Left colon (tissue), 2 donors: ENCODE results near the gene VSTM2B. TPM values are rescaled to one million over a fixed set of nuclear protein-coding genes. Genes with fewer than 3 reads are reported as not detected.
"Not testable (repeated sequence)": the region's sequence is repeated elsewhere in the genome, so short reads cannot be mapped to it uniquely, and the experiment has no call there.

ENCODE experiments used
- ATAC-seq: fragments of 200-7000 bp; cut with Tn5 transposase; one replicate; pipeline ENCODE4 v1.9.1; 2020; ENCODE audit warnings: mild to moderate bottlenecking, moderate library complexity
- DNase-seq, 2 donors: peaks; one replicate each; pipeline ENCODE4 v3.0.0-alpha.2; 2020
- intact Hi-C, 2 donors: fragments of 100-400 bp; cut with DNase I in 1 of 2; cut with micrococcal nuclease in 1 of 2; formaldehyde crosslinking; loops; one replicate each; pipeline versions ENCODE4 v1.11.2 to v1.14.0; 2022; cut with DNase I, micrococcal nuclease
- total RNA-seq, 2 donors: library from RNA; stranded (reverse); fragmentation: NEBNext Ultra II Directional; extraction: Animal tissue kit (Norgen Biotek cat#: 25700); gene quantifications; one replicate each; pipeline ENCODE4 v1.2.1, GENCODE V29; 2021
- donor health status: DM: no; HTN: no; CAD: no.
- donor health status: DM: yes; HTN: yes; CAD: no.

VSTM2B gene
- total RNA-seq, 2 donors from 2014 or later, result not detected

DNA sequence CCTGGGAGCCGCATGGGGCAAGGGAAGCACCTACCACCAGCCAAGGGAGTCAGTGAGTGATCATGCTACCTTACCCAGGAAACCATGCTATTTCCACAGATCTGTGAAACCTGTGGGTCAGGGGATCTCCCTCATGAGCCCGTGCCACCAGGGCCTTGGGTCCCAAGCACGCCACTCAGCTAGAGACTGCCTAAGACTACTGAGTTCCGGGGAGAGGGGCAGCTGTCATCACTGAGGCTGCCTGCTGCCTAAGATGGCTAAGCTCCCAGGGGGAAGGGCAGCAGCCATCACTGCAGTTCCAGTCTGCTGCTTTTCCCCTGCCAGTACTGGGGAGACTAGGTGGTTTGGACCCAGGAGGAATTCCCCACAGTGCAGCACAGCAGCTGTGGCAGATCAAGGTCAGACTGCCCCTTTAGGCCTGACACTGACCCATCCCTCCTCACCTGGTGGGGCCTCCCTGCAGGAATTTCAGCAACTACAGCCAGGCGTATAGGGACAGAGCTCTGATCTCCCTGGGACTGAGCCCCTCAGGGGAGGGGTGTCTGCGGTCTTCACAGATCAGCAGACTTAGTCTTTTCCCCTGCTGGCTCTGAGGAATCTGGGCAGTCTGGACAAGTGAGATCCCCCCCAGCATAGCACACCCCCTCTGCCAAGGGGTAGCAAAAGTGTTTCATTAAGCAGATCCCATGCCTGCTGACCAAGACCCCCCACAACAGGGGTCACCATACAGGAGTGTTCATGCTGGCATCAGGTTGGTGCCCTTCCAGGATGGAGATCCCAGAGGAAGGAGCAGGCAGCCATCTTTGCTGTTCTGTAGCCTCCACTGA, 26.9 kb downstream of the VSTM2B start:
- DNase-seq, result no peak
- intact Hi-C loops, result no loop called here
- no peak for ATAC-seq

- DNase-seq (no peak), ATAC-seq (no peak)
- intact Hi-C loops, result no loop called here
Measured at GRCh38 chr19:29554149-29554548, 28.4 kb downstream of the VSTM2B start.

DNA sequence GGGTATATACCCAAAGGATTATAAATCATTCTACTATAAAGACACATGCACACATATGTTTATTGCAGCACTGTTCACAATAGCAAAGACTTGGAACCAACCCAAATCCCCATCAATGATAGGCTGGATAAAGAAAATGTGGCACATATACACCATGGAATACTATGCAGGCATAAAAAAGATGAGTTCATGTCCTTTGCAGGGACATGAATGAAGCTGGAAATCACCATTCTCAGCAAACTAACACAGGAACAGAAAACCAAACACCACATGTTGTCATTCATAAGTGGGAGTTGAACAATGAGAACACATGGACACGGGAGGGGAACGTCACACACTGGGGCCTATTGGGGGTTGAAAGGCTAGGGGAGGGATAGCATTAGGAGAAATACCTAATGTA, 33.3 kb downstream of the VSTM2B start:
- DNase-seq, ATAC-seq, intact Hi-C loops: not testable (repeated sequence)

- intact Hi-C loops, result no loop called here
- ATAC-seq, result no peak
- DNase-seq, result no peak
Measured at GRCh38 chr19:29559743-29560142, 33.9 kb downstream of the VSTM2B start.

- ATAC-seq, result no peak
- no peak for DNase-seq
- intact Hi-C loops, result no loop called here
Measured at GRCh38 chr19:29560313-29561075, 34.7 kb downstream of the VSTM2B start.

- no peak for ATAC-seq
- intact Hi-C loops, result no loop called here
- no peak for DNase-seq
Measured at GRCh38 chr19:29561601-29562000, 35.8 kb downstream of the VSTM2B start.

- ATAC-seq, result no peak
- no peak for DNase-seq
- intact Hi-C loops, result no loop called here
Measured at GRCh38 chr19:29562299-29563297, 36.8 kb downstream of the VSTM2B start.

DNA sequence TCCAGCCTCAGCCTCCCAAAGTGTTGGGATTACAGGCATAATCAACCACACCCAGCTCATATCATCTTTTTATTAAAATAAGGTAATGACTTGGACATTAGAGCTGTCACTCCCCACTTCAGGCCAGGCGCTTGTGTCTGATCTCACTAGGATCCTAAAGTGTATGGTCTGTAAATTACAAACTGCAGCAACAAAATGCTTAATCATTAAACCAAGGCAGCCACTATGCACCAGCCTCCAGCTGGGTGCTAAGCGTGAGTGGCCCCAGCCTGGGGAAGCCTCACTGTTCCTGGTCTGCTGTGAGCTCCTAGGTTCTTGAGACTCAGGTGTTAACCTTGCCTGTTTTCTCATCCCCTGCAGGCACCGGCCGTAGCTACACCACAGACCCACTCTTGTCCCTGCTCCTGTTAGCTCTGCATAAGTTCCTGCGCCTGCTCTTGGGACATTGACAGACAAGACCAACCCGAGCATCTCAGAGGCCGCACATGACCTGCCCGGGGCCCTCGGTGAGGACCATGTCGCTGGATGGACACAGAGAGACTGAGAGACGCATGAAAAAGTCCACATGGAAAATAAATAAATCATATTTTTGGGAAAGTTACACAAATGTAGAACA, 37.8 kb downstream of the VSTM2B start:
- DNase-seq (no peak), ATAC-seq (no peak)
- intact Hi-C loops, result no loop called here

DNA sequence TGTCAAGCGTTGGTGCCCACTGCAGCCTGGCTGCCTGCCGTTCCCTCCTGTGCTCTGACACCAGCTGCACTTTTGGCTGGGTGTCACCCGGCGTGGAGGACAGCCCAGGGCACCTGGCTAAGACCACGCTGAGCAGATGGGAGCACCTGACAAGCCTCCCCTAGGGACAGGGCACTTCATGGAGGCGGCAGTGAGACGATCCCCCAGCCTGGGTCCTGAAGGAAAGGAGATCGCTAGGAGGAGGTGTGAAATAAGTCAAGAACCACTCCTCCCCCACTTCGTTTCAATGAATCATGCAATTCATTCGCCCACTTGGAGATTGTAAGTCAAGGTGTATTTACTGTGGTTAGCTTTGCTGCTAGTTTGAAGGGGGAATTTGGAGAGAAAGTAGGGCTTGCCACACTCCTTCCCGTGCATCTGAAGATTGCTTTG, 38.8 kb downstream of the VSTM2B start:
- intact Hi-C loops, result no loop called here
- ATAC-seq (no peak), DNase-seq (no peak)

- no peak for DNase-seq
- intact Hi-C loops, result no loop called here
Measured at GRCh38 chr19:29565171-29565570, 39.4 kb downstream of the VSTM2B start.

DNA sequence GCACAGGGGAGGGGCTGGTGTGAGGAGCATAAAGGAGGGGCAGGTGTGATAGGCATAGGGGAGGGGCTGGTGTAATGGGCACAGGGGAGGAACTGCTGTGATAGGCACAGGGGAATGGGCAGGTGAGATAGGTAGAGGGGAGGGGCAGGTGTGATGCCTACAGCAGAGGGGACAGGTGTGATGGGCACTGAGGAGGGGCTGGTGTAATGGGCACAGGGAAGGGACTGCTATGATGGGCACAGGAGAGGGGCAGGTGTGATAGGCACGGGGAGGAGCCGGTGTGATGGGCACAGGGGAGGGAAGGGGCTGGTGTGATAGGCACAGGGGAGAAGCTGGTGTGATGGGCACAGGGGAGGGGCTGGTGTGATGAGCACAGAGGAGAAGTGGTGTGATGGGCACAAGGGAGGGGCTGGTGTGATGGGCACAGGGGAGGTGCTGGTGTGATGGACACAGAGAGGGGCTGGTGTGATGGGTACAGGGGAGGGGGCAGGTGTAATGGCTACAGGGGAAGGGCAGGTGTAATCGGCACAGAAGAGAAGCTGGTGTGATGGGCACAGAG, 40.8 kb downstream of the VSTM2B start:
- intact Hi-C loops, result no loop called here
- DNase-seq (no peak), ATAC-seq (no peak)

More at GRCh38 chr19:29565171-29565570, 39.4 kb downstream of the VSTM2B start:
- ATAC-seq, result no peak

DNA sequence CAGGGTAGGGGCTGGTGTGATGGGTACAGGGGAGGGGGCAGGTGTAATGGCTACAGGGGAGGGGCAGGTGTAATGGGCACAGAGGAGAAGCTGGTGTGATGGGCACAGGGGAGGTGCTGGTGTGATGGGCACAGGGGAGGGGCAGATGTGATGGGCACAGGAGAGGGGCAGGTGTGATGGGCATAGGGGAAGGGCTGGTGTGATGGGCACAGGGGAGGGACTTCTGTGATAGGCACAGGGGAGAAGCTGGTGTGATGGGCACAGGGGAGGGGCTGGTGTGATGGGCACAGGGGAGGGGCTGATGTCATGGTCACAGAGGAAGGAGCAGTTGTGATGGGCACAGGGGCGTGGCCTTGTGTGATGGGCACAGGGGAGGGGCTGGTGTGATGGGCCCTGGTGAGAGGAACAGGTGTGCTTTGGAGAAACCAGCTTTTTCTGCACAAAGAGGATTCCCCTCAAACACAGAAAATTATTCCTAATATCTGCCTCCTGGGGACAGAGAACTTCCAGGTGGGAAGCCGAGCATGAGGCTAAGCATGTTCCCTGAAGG, 41.6 kb downstream of the VSTM2B start:
- DNase-seq, result no peak
- intact Hi-C loops, result no loop called here
- ATAC-seq, result no peak

- no peak for ATAC-seq
- intact Hi-C loops, result no loop called here
- DNase-seq, result no peak
Measured at GRCh38 chr19:29568036-29569025, 42.5 kb downstream of the VSTM2B start.

DNA sequence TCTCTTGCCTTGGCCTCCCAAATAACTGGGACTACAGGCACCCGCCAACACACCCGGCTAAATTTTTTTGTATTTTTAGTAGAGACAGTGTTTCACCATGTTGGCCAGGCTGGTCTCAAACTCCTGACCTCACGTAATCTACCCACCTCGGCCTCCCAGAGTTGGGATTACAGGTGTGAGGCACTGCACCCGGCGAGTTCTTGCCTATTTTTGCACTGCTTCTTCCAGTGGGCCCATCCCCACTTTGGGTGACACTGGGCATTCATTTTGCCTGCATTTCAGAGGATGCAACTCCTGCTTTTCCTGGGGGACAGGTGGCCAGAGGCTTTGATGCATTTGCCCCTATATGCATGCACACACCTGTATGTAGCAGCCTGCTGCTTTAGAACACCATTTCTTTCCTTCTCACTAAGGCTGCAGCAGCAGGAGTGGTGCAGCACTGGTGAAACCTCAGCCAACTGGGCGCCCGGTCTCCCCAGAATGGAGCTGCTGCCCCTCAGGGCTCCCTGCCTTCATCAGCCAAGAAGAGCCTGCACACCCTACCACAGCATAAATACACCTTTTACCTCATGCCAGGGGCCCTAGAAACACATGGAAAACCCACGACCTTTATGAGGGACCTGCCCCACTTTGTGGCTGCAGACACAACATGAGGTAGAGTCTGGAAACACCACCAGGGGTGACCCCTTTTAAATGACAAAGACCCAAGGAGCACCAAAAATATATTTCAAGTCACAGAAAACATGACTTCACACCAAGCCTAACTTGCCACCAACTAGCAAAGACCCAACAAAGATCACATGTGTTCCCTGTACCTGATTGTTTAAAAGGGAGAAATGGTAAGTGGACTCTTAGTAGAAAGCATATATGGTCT, 43.5 kb downstream of the VSTM2B start:
- ATAC-seq, result no peak
- intact Hi-C loops, result no loop called here
- DNase-seq, result no peak

DNA sequence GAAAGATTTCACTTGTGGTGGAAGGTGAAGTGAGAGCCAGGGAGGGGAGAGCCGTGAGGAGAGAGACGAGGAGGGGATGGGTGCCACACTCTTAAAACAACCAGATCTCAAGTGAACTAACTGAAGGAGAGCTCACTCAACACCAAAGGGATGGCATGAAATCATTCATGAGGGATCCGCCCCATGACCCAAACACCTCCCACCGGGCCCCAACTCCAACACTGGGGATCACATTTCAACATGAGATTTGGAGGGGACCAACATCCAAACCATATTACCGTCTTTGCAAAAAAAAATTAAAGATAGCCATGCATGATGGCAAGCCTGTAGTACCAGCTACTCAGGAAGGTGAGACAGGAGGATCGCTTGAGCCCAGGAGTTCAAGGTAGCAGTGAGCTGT, 45.4 kb downstream of the VSTM2B start:
- intact Hi-C loops, result no loop called here
- DNase-seq (no peak), ATAC-seq (no peak)

DNA sequence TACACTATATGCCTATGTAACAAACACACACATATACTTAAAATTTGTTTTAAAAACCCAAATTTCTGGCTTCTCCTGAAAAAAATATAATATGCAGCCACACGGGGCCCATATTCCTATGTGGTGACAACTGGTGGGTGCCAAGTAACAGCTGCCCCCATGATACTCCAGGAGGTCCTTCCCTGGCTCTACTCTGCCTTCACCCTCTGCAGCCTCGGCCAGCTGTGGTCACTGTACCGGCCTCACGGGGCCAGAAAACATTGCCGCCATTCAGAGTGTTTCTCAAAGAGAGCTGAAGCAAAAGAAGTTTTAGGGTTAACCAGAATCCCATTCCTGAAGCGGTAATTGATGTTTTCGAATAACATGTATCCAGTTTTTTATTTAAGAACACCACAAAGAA, 47.7 kb downstream of the VSTM2B start:
- DNase-seq, result no peak
- intact Hi-C loops, result no loop called here
- ATAC-seq, result no peak
